GM21737 (cell line): ENCODE data around the gene KLF14.
"Not testable (repeated sequence)": the region's sequence is repeated elsewhere in the genome, so short reads cannot be mapped to it uniquely, and the experiment has no call there.

Experiments used
- ATAC-seq: cut with Tn5 transposase; IDR thresholded peaks from one replicate; pipeline ENCODE4 v1.9.1; 2021; ENCODE audit warnings: mild to moderate bottlenecking, moderate library complexity; ENCODE audit not compliant: unreplicated experiment

Gene KLF14

GRCh38 chr7:130721486-130722277 lies 12.3 kb downstream of the KLF14 start:
- no peak for ATAC-seq

- no peak for ATAC-seq
Measured at GRCh38 chr7:130719541-130719940, 14.5 kb downstream of the KLF14 start.

GRCh38 chr7:130712416-130712815 lies 21.6 kb downstream of the KLF14 start:
- ATAC-seq, result no peak

- no peak for ATAC-seq
Measured at GRCh38 chr7:130708766-130709165, 25.2 kb downstream of the KLF14 start.

GRCh38 chr7:130708001-130708400 lies 26.0 kb downstream of the KLF14 start:
- no peak for ATAC-seq

- no peak for ATAC-seq
Measured at GRCh38 chr7:130703851-130704250, 30.2 kb downstream of the KLF14 start.

- ATAC-seq, result no peak
Measured at GRCh38 chr7:130701650-130702049, 32.4 kb downstream of the KLF14 start.

- ATAC-seq, result no peak
Measured at GRCh38 chr7:130700760-130701159, 33.2 kb downstream of the KLF14 start.

- no peak for ATAC-seq
Measured at GRCh38 chr7:130699686-130700085, 34.3 kb downstream of the KLF14 start.

GRCh38 chr7:130697820-130698219 lies 36.2 kb downstream of the KLF14 start:
- ATAC-seq, result no peak

GRCh38 chr7:130695840-130696239 lies 38.2 kb downstream of the KLF14 start:
- ATAC-seq, result no peak

- ATAC-seq, result not testable (repeated sequence)
Measured at GRCh38 chr7:130692396-130692795, 41.6 kb downstream of the KLF14 start.

- ATAC-seq, result no peak
Measured at GRCh38 chr7:130689683-130690082, 44.3 kb downstream of the KLF14 start.

GRCh38 chr7:130683026-130683425 lies 51.0 kb downstream of the KLF14 start:
- no peak for ATAC-seq
